ENCODE data around the gene TRIP6.

GRCh38 chr7:100888291-100888987 is 21.3 kb downstream of the TRIP6 start:
- TF ChIP-seq CTCF (IDR thresholded peaks at IDR 0.05) (no peak), EP300 (IDR thresholded peaks at IDR 0.05) (no peak), POLR2A (IDR thresholded peaks at IDR 0.05) (no peak), POLR2AphosphoS5 (IDR thresholded peaks at IDR 0.05) (no peak)
